KMS-11 (cell line): ENCODE results near the gene RITA1.

Experiments
- H2AFZ ChIP-seq: fragments of 200-600 bp; sonication (generic); 2 replicates; pipeline ENCODE4 v1.6.1; 2016; ENCODE audit warnings: antibody characterized with exemption, mixed run types, low read depth
- H3K27ac ChIP-seq: fragments of 200-600 bp; sonication (generic); 2 replicates; pipeline ENCODE4 v1.6.1; 2016; ENCODE audit warnings: mild to moderate bottlenecking, mixed run types
- H3K27me3 ChIP-seq: fragments of 200-600 bp; sonication (generic); 2 replicates; pipeline ENCODE4 v1.6.1; 2017; ENCODE audit warnings: mild to moderate bottlenecking, low read depth, mixed run types, moderate library complexity; ENCODE audit not compliant: insufficient read depth
- H3K36me3 ChIP-seq: fragments of 200-600 bp; sonication (generic); 2 replicates; pipeline ENCODE4 v1.6.1; 2017; ENCODE audit warnings: mild to moderate bottlenecking, mixed run types; ENCODE audit not compliant: insufficient read depth
- H3K4me1 ChIP-seq: fragments of 200-600 bp; sonication (generic); 2 replicates; pipeline ENCODE4 v1.6.1; 2016; ENCODE audit warnings: mild to moderate bottlenecking, low read depth, mixed run types; ENCODE audit not compliant: poor library complexity, severe bottlenecking
- H3K4me2 ChIP-seq: fragments of 200-600 bp; sonication (generic); 2 replicates; pipeline ENCODE4 v1.7.0; 2016; ENCODE audit warnings: mild to moderate bottlenecking, mixed run types
- H3K4me3 ChIP-seq: fragments of 200-600 bp; sonication (generic); IDR thresholded peaks from 2 replicates; pipeline ENCODE4 v1.6.1; 2017; ENCODE audit warnings: low read depth, low read length, mixed read lengths; ENCODE audit not compliant: insufficient read depth
- H3K79me2 ChIP-seq: fragments of 200-600 bp; sonication (generic); 2 replicates; pipeline ENCODE4 v1.6.1; 2016; ENCODE audit warnings: low read depth, mixed run types; ENCODE audit not compliant: insufficient read depth
- H3K9ac ChIP-seq: fragments of 200-600 bp; sonication (generic); 2 replicates; pipeline ENCODE4 v1.6.1; 2016; ENCODE audit warnings: mild to moderate bottlenecking, mixed run types
- H4K20me1 ChIP-seq: fragments of 200-600 bp; sonication (generic); 2 replicates; pipeline ENCODE4 v1.6.1; 2016; ENCODE audit warnings: mild to moderate bottlenecking, mixed run types; ENCODE audit not compliant: insufficient read depth
- TF ChIP-seq, protein P1 (sequence below): fragments of 200-600 bp; sonication (generic); conservative IDR thresholded peaks from 2 replicates; pipeline ENCODE4 v1.6.1; 2017; ENCODE audit warnings: low read depth, mild to moderate bottlenecking, antibody characterized with exemption, low read length, moderate library complexity, mixed read lengths

RITA1 gene

DNA sequence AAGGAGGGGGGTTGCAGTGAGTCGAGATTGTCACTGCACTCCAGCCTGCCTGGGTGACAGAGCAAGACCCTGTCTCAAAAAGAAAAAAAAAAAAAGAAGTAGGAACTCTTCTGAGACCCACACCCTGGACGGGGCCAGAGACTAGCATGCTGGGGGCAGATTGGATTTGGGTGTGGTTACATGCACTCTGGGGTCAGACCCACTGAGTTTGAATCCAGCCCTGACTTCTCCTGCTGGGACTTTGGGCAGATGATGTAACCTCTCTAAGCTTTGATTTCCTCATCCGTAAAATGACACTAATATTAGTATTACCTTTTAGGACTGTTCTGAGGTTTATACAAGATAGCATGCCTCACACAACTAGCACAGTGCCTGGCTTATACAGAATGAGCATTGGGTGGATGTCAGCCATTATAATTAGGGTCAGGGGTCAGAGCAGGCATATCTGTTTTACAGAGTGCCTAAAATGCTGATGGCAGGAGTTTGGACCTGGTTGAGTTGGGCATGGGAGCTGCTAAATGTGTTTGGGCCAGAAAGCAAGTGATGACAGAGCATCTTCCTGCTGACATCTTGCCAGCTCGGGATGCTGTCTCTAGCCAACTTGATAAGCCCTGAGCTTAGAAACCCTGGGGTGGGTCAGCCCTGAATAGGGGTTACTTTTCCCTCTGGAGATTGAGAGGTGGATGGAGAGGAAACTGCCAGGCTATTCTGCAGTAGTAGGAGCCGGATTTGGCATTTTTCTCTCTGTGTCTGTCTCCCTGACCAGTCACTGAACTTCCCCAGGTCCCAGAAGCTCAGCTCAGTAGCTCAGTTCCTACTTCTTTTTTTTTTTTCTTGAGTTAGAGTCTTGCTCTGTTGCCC, 51.2 kb downstream of the RITA1 start:
- H3K27me3 ChIP-seq, result no peaks in the 10 kb centered on the region
- no peaks in the 10 kb centered on the region for H3K79me2 ChIP-seq
- no peak overlapping the region for H3K4me3 ChIP-seq
- H2AFZ ChIP-seq, result no peak overlapping the region
- no peaks in the 10 kb centered on the region for H4K20me1 ChIP-seq
- H3K4me1 ChIP-seq, result no peaks in the 10 kb centered on the region
- TF ChIP-seq, protein P1, sequence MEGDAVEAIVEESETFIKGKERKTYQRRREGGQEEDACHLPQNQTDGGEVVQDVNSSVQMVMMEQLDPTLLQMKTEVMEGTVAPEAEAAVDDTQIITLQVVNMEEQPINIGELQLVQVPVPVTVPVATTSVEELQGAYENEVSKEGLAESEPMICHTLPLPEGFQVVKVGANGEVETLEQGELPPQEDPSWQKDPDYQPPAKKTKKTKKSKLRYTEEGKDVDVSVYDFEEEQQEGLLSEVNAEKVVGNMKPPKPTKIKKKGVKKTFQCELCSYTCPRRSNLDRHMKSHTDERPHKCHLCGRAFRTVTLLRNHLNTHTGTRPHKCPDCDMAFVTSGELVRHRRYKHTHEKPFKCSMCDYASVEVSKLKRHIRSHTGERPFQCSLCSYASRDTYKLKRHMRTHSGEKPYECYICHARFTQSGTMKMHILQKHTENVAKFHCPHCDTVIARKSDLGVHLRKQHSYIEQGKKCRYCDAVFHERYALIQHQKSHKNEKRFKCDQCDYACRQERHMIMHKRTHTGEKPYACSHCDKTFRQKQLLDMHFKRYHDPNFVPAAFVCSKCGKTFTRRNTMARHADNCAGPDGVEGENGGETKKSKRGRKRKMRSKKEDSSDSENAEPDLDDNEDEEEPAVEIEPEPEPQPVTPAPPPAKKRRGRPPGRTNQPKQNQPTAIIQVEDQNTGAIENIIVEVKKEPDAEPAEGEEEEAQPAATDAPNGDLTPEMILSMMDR, result no peak
- no peaks in the 10 kb centered on the region for H3K36me3 ChIP-seq
- H3K27ac ChIP-seq, result no peak overlapping the region
- H3K4me2 ChIP-seq, result no peak overlapping the region
- no peak overlapping the region for H3K9ac ChIP-seq

DNA sequence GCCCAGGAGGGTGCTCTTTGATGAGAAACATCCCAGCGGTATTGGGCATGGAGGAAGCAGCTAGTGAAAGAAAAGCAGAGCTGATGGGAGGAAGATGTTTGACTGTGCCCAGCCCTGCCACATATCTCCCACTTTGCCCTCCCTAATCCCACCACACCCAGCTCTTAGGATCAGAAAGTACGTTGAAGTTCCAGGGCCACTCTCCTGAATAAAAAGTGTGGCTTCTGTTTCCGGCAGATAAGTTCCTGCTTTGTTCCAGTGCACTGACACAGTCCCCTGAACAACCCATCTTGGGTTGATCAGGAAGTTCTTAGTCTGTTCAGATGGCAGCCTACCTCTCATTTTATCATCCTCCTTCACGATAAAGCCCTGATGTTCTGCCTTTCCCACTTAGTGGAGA, 52.2 kb downstream of the RITA1 start:
- Histone ChIP-seq H3K79me2 (no peaks in the 10 kb centered on the region), H3K4me3 (no peak overlapping the region), H3K36me3 (no peaks in the 10 kb centered on the region), H3K4me1 (no peaks in the 10 kb centered on the region), H3K9ac (no peak overlapping the region), H3K27me3 (no peaks in the 10 kb centered on the region), H4K20me1 (no peaks in the 10 kb centered on the region), H3K4me2 (no peak overlapping the region), H2AFZ (no peak overlapping the region), H3K27ac (no peak overlapping the region)
- TF ChIP-seq, protein P1, result no peak

DNA sequence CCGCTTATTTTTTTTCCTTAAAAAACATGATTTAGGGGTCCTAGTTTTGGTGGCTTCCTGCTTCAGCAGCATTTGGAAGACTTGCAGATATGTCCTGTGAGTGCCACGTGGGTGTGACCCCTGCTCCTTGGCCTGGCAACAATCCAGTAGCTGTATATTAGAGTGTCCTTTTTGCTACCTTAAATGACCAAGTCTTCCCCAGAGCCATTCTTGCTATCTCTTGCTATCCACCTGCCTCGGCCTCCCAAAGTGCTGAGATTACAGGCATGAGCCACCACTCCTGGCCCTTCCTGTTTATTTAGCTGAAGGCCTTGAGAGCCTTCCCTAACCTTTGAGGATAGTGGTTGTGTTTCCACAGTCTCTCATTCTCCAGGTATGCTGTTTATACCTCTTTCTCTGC, 52.8 kb downstream of the RITA1 start:
- Histone ChIP-seq H3K4me1 (no peaks in the 10 kb centered on the region), H3K4me3 (no peak overlapping the region), H3K4me2 (no peak overlapping the region), H4K20me1 (no peaks in the 10 kb centered on the region), H3K79me2 (no peaks in the 10 kb centered on the region), H2AFZ (no peak overlapping the region), H3K36me3 (no peaks in the 10 kb centered on the region), H3K27ac (no peak overlapping the region), H3K27me3 (no peaks in the 10 kb centered on the region), H3K9ac (no peak overlapping the region)
- TF ChIP-seq, protein P1, result no peak

DNA sequence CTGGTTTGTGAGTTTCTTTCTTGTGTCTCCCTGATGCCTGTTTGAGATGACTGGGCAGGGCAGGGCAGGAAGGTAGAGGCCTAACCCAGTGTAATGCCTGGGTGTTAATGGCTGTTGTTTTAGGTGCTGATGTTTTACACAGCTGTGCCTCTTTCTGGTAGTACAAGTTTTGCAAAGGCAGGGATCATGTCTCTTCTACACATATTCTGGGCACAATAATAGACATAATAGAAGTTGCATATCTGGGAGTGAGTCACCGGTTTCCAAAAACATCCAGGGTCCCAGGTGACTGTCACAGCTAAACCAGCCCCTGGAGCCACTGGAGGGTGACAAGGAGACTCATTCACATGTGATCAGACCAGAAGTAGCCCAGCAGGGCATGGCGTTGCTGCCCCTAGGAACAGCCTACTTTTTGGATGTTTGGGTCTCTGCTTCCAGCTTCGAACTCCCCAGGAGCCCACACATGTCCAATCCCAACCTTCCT, 53.8 kb downstream of the RITA1 start:
- H3K4me3 ChIP-seq, result no peak overlapping the region
- H3K79me2 ChIP-seq, result no peaks in the 10 kb centered on the region
- TF ChIP-seq, protein P1, result no peak
- no peaks in the 10 kb centered on the region for H3K4me1 ChIP-seq
- no peaks in the 10 kb centered on the region for H3K36me3 ChIP-seq
- no peak overlapping the region for H3K9ac ChIP-seq
- H3K27ac ChIP-seq, result no peak overlapping the region
- H3K4me2 ChIP-seq, result no peak overlapping the region
- H2AFZ ChIP-seq, result no peak overlapping the region
- H4K20me1 ChIP-seq, result no peaks in the 10 kb centered on the region
- no peaks in the 10 kb centered on the region for H3K27me3 ChIP-seq
